NCI-H226 (cell line): Measurements from ENCODE around the gene NT5M.

Experiments used
- DNase-seq: peaks from one replicate; pipeline ENCODE4 v3.0.0-alpha.2; 2015

Gene NT5M

GRCh38 chr17:17395885-17396284 is 92.7 kb downstream of the NT5M start:
- no peak for DNase-seq
